H9 (cell line): Measurements from ENCODE around the gene TMEM108. TPM values are rescaled to one million over a fixed set of nuclear protein-coding genes. Genes with fewer than 3 reads are reported as not detected.

Source experiments
- DNase-seq: peaks from one replicate; pipeline ENCODE4 v3.0.0-alpha.2; 2017
- H2AFZ ChIP-seq: one replicate; pipeline ENCODE4 v1.6.1; 2013; ENCODE audit warnings: mild to moderate bottlenecking, low read length, control low read depth, moderate library complexity
- H2AK5ac ChIP-seq: 2 replicates; pipeline ENCODE4 v1.6.1; 2013; ENCODE audit warnings: low read length, control low read depth, mixed read lengths; ENCODE audit not compliant: insufficient read length
- H2BK120ac ChIP-seq: one replicate; pipeline ENCODE4 v1.6.1; 2013; ENCODE audit warnings: low read depth, mild to moderate bottlenecking, low read length, control low read depth, inconsistent platforms; ENCODE audit not compliant: poor library complexity, severe bottlenecking
- H2BK12ac ChIP-seq: 2 replicates; pipeline ENCODE4 v1.6.1; 2013; ENCODE audit warnings: low read length, control low read depth, mixed read lengths, low read depth; ENCODE audit not compliant: insufficient read length
- H2BK15ac ChIP-seq: 2 replicates; pipeline ENCODE4 v1.6.1; 2013; ENCODE audit warnings: low read depth, low read length, control low read depth
- H2BK20ac ChIP-seq: one replicate; pipeline ENCODE4 v1.6.1; 2013; ENCODE audit warnings: low read depth, mild to moderate bottlenecking, low read length, control low read depth, inconsistent platforms; ENCODE audit not compliant: poor library complexity, severe bottlenecking
- H2BK5ac ChIP-seq: 2 replicates; pipeline ENCODE4 v1.6.1; 2013; ENCODE audit warnings: low read length, control low read depth, mixed read lengths; ENCODE audit not compliant: insufficient read length
- H3K14ac ChIP-seq: 2 replicates; pipeline ENCODE4 v1.6.1; 2013; ENCODE audit warnings: low read length, control low read depth; ENCODE audit not compliant: insufficient read depth
- H3K18ac ChIP-seq: 2 replicates; pipeline ENCODE4 v1.6.1; 2013; ENCODE audit warnings: low read depth, mild to moderate bottlenecking, mixed read lengths, low read length, control low read depth; ENCODE audit not compliant: insufficient read length
- H3K23ac ChIP-seq: 2 replicates; pipeline ENCODE4 v1.6.1; 2013; ENCODE audit warnings: low read length, control low read depth, mixed read lengths, low read depth; ENCODE audit not compliant: insufficient read length
- H3K23me2 ChIP-seq: 2 replicates; pipeline ENCODE4 v1.6.1; 2013; ENCODE audit warnings: low read depth, mild to moderate bottlenecking, mixed read lengths, low read length, control low read depth; ENCODE audit not compliant: insufficient read length, poor library complexity, severe bottlenecking
- H3K27ac ChIP-seq: 2 replicates; pipeline ENCODE4 v1.5.1; 2013; ENCODE audit warnings: low read length, control low read depth, mixed read lengths, low read depth; ENCODE audit not compliant: insufficient read length
- H3K27me3 ChIP-seq: 2 replicates; pipeline ENCODE4 v1.6.1; 2013; ENCODE audit warnings: low read length, control low read depth, inconsistent platforms; ENCODE audit not compliant: insufficient read depth
- H3K4ac ChIP-seq: 2 replicates; pipeline ENCODE4 v1.6.1; 2013; ENCODE audit warnings: low read depth, mild to moderate bottlenecking, control low read depth, inconsistent platforms, low read length, moderate library complexity
- H3K4me1 ChIP-seq: 2 replicates; pipeline ENCODE4 v1.6.1; 2013; ENCODE audit warnings: low read length, control low read depth, inconsistent platforms; ENCODE audit not compliant: insufficient read depth
- H3K4me2 ChIP-seq: 2 replicates; pipeline ENCODE4 v1.6.1; 2013; ENCODE audit warnings: low read length, control low read depth, mixed read lengths; ENCODE audit not compliant: insufficient read length, insufficient read depth
- H3K56ac ChIP-seq: 2 replicates; pipeline ENCODE4 v1.6.1; 2013; ENCODE audit warnings: low read depth, mild to moderate bottlenecking, mixed read lengths, low read length, control low read depth; ENCODE audit not compliant: insufficient read length
- H3K79me1 ChIP-seq: 2 replicates; pipeline ENCODE4 v1.6.1; 2013; ENCODE audit warnings: low read depth, mild to moderate bottlenecking, moderate library complexity, low read length, control low read depth, inconsistent platforms; ENCODE audit not compliant: insufficient read depth, poor library complexity, severe bottlenecking
- H3K79me2 ChIP-seq: 2 replicates; pipeline ENCODE4 v1.6.1; 2013; ENCODE audit warnings: low read length, control low read depth, inconsistent platforms; ENCODE audit not compliant: insufficient read depth
- H3K9ac ChIP-seq: 2 replicates; pipeline ENCODE4 v1.6.1; 2013; ENCODE audit warnings: low read length, control low read depth, mixed read lengths; ENCODE audit not compliant: insufficient read length; ENCODE audit errors: extremely low read depth
- H3K9me3 ChIP-seq: one replicate; pipeline ENCODE4 v1.6.1; 2013; ENCODE audit warnings: low read depth, low read length, inconsistent platforms; ENCODE audit not compliant: control insufficient read depth
- H3T11ph ChIP-seq: one replicate; pipeline ENCODE4 v1.6.1; 2013; ENCODE audit warnings: mild to moderate bottlenecking, low read length, control low read depth, inconsistent platforms
- H4K20me1 ChIP-seq: one replicate; pipeline ENCODE4 v1.6.1; 2013; ENCODE audit not compliant: control insufficient read depth, insufficient read length, insufficient read depth
- H4K5ac ChIP-seq: 2 replicates; pipeline ENCODE4 v1.6.1; 2013; ENCODE audit warnings: low read depth, mild to moderate bottlenecking, mixed read lengths, low read length, control low read depth; ENCODE audit not compliant: insufficient read length
- H4K8ac ChIP-seq: replicated peaks from 2 replicates; pipeline ENCODE4 v1.6.1; 2013; ENCODE audit warnings: low read length, control low read depth, mixed read lengths, low read depth; ENCODE audit not compliant: insufficient read length
- H4K91ac ChIP-seq: 2 replicates; pipeline ENCODE4 v1.6.1; 2013; ENCODE audit warnings: low read depth, mild to moderate bottlenecking, moderate library complexity, mixed read lengths, low read length, control low read depth; ENCODE audit not compliant: insufficient read length
- H3K27ac Mint-ChIP-seq, 3 experiments: 2 replicates in 2 of 3; 3 replicates in 1 of 3; pipeline ENCODE4 v1.8.0; 2020 to 2021; ENCODE audit warnings: mixed read lengths in 3 of 3, mild to moderate bottlenecking in 1 of 3, moderate library complexity in 1 of 3
- H3K27me3 Mint-ChIP-seq: 2 replicates; pipeline ENCODE4 v1.8.0; 2021; ENCODE audit warnings: low read depth, mild to moderate bottlenecking, moderate library complexity, mixed read lengths
- H3K36me3 Mint-ChIP-seq, 3 experiments: 2 replicates in 2 of 3; 3 replicates in 1 of 3; pipeline ENCODE4 v1.8.0; 2020 to 2021; ENCODE audit warnings: low read depth in 3 of 3, mixed read lengths in 3 of 3; ENCODE audit not compliant: insufficient read depth in 1 of 3
- H3K4me1 Mint-ChIP-seq, 2 experiments: 2 replicates each; pipeline ENCODE4 v1.8.0; 2020; ENCODE audit warnings: mixed read lengths in 2 of 2
- H3K4me3 Mint-ChIP-seq, 2 experiments: 2 replicates in 1 of 2; 3 replicates in 1 of 2; pipeline ENCODE4 v1.8.0; 2020 to 2021; ENCODE audit warnings: mild to moderate bottlenecking in 2 of 2, mixed read lengths in 2 of 2, moderate library complexity in 1 of 2
- H3K9me3 Mint-ChIP-seq, 2 experiments: 2 replicates in 1 of 2; 3 replicates in 1 of 2; pipeline ENCODE4 v1.8.0; 2020; ENCODE audit warnings: mild to moderate bottlenecking in 2 of 2, mixed read lengths in 2 of 2, moderate library complexity in 1 of 2
- CTCF ChIP-seq: fragments of 200-600 bp; sonication (generic); conservative IDR thresholded peaks from 3 replicates; pipeline ENCODE4 v1.8.0; 2021; ENCODE audit warnings: antibody characterized with exemption, mild to moderate bottlenecking
- WGBS: extraction: QIAGEN DNeasy Blood & Tissue Kit; methylation state at CpG from one replicate; pipeline ENCODE4 v1.1.7; 2013; ENCODE audit warnings: missing lambda C conversion rate, low lambda C conversion rate, mixed read lengths; ENCODE audit not compliant: insufficient read length; ENCODE audit errors: extremely low coverage; 5-methylcytosine and 5-hydroxymethylcytosine counted together
- total RNA-seq: library from RNA; stranded (reverse); gene quantifications from 2 replicates; pipeline ENCODE4 v1.2.1, GENCODE V29; 2021

The TMEM108 gene
- total RNA-seq, 1 experiment from 2014 or later = 5.0 TPM

- no peak overlapping the region for H3K14ac ChIP-seq
- no peak overlapping the region for H2BK120ac ChIP-seq
- H3T11ph ChIP-seq = no peak overlapping the region
- H3K4me2 ChIP-seq = no peak overlapping the region
- H3K56ac ChIP-seq = no peak overlapping the region
- TF ChIP-seq CTCF = no peak
- H3K79me2 ChIP-seq = no peaks in the 10 kb centered on the region
- H3K79me1 ChIP-seq = no peaks in the 10 kb centered on the region
- Mint-ChIP-seq H3K4me3 (no peak overlapping the region), H3K9me3 (no peaks in the 10 kb centered on the region), H3K27ac (no peak overlapping the region), H3K4me1 (peaks cover 5 to 11% of the 10 kb centered on the region in 2 experiments), H3K36me3 (no peaks in the 10 kb centered on the region), H3K27me3 (no peaks in the 10 kb centered on the region)
- no peak overlapping the region for H2BK12ac ChIP-seq
- no peak overlapping the region for H2AK5ac ChIP-seq
- H4K8ac ChIP-seq = no peak overlapping the region
- no peak overlapping the region for H2BK20ac ChIP-seq
- H3K9ac ChIP-seq = no peak overlapping the region
- no peak overlapping the region for H3K4ac ChIP-seq
- H3K27me3 ChIP-seq = no peaks in the 10 kb centered on the region
- H3K27ac ChIP-seq = no peak overlapping the region
- H2AFZ ChIP-seq = no peak overlapping the region
- no CpG with 5 or more reads among the region's 1 CpG for WGBS
- no peaks in the 10 kb centered on the region for H4K20me1 ChIP-seq
- H2BK15ac ChIP-seq = no peak overlapping the region
- no peak overlapping the region for H4K5ac ChIP-seq
- H3K23me2 ChIP-seq = no peaks in the 10 kb centered on the region
- H3K4me1 ChIP-seq = no peaks in the 10 kb centered on the region; the same call in 1 of the 2 replicates
- no peak overlapping the region for H2BK5ac ChIP-seq
- no peak overlapping the region for H3K18ac ChIP-seq
- H4K91ac ChIP-seq = no peak overlapping the region
- no peaks in the 10 kb centered on the region for H3K9me3 ChIP-seq
- H3K23ac ChIP-seq = no peak overlapping the region
- no peak for DNase-seq
Observed at GRCh38 chr3:133115176-133115575, 77.0 kb downstream of the TMEM108 start.
